UCSD-AML1 (cell line): ENCODE results near the gene NTNG1.
"Not testable (repeated sequence)": the region's sequence is repeated elsewhere in the genome, so short reads cannot be mapped to it uniquely, and the experiment has no call there.

ENCODE experiments used
- DNase-seq: peaks from one replicate; lab custom pipeline; 2025; ENCODE audit not compliant: unreplicated experiment; lab: John Stamatoyannopoulos, UW

NTNG1 gene

DNA sequence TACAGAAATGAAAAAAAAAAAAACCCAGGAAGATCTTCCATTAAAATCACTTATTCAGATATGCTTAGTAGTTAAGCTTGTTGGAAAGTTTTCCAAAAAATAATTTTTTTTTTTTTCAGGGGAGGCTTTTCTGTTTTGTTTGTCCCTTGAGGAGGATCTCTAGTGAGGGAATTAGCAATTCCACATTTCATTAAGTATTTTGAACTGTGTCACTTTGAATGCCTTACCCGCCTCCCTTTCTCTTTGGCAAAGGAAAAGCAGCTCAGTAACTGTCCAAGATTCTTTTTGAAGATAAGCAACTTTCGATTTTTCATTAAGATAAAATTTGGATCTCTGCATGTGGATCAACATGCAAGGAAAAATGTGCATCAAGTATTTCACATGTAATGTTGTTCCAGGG is 1.8 kb downstream of the NTNG1 start:
- no peak for DNase-seq

DNA sequence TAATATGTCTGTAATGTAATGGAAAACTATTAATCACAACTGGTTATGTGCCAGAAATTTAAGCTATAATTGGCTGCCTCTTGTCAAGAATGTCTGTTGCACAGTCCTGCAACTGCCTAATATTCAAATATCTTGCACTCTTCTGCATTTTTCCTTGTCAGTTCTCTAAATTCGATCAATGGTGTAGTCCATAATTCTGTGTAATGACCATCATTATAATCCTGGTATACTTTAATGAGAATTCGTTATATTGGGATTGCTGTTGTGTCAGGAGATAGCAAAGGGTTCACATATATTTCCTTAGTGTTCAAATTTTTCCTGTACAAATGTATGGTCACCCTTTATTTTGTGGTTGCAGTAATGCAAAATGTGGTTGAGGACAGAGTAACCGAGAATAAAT is 4.8 kb downstream of the NTNG1 start:
- DNase-seq: no peak

DNA sequence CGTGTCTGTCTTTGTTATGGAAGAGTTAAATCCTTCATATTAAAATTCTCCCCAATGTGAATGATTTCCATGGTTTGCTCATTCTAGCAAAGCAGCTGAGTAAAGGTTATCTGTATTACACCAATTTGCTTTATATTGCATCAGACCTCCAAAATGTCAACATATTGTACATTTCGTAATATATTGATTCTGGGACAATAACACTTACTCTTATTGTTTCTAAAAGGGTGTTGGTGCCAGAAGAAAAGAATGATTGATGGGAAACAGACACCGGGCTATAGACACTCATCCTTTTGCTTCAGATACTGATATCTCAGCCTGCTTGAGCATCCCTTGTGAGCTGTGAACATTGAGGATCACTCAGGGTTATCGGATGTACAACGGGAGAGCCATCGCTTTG is 7.0 kb downstream of the NTNG1 start:
- DNase-seq: no peak

DNA sequence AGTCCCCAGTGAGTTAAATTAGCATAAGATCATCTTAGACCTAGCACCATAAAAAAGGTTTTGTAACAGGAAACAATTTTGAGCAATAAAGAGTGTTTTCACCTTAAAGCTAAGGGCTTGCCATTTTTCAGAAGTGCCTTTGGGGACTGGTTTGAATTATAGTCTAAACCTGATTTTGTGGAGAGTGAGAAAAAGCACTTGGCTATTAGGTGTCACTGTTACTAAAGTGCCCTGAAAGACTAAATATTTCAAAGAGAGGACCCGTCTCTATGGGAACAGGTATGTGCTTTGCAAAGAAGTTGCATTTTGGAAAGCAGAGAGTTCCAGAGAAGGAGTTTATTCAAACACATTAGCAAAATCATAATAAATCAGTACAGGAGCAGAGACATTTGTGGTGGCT is 9.1 kb downstream of the NTNG1 start:
- no peak for DNase-seq

DNA sequence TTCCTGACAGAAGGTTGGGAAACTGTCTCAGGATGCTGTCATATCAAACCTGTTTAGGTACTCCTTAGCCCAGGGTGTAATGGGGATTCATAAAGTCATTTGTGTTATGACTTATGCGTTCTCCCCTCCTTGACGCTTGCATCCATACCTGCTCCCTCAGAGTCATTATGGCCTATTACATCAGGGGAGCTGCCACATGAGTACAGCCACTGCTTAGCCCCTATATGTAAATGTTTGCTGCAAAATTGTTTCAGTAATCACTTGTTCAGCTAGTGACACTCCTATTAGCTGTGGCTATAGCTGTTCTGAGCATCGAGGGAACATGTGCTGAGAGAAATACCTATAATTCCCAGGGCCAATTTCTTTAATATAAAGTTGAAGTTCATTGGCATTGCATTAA is 10.5 kb downstream of the NTNG1 start:
- DNase-seq: no peak

DNA sequence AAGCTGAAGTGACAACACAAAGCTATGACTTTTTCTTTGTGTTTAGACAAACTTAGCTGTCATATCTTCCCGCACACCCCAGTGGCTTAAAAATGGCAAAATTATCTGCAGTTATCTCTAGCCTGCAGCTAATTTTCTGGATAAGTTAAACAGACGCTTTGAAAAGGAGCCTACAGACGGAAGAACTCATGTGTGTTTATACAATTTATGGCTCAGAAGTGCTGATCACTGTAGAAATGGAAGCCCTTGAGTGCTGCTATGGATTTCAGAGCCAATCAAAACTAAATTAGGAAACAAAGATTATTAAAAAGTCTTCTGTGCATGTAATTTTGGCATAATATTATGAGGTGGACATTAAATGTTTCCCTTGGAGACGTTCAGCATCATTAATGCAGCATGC is 11.6 kb downstream of the NTNG1 start:
- no peak for DNase-seq

DNA sequence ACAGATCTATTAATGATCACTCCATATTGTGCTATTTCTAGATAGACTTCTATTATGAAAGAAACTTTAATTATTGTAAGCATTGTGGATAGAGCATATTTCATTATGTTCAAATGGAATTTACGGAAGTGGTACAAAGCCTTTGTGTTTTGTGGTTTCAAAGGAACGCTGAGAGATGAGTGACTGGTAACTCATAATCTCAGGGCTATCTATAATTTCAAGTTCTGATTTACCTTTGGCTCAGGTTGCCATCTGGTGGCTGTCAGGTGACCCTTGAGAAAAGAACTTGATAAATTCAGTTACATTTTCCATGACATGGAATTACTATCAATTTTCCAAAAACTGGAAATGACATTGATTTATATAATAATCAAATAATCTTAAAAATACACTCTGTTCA is 12.2 kb downstream of the NTNG1 start:
- no peak for DNase-seq

DNA sequence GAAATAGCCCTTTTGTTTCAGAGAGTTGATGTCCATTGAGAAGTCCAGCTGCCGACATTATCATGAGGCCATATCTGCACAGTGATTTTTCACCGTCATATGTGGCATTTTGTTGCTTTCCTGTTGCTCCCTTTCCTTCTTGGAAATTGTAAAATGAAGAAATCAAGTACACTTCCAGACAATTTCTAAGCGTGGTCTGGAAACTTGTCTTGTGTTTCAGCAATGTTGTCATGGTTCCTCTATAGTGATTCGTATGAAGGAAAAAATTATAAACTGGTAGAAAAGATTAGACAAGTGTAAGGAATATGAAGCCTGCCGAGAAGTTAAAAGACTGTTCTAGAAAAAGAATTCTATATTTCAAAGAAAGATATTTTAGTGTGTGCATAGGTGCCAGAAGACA is 17.7 kb downstream of the NTNG1 start:
- DNase-seq: no peak

DNA sequence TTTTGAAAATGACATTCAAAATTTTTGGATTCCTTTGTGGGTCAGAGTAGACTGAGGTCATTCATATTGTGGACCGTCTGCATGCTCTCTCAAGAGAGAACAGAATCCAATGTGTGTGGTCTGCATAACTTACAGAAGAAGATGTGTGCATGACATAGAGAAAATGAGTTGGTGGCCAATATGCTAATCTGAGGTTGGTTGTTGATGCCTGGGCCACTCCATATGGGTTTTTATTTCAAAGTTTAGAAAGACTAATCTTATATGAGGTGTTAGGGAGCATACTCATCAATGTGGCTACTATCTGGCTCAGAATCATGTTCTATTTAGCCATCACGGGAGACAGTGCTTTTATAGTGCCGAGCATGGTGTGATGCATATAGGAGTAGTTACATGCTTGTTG is 18.2 kb downstream of the NTNG1 start:
- no peak for DNase-seq

DNA sequence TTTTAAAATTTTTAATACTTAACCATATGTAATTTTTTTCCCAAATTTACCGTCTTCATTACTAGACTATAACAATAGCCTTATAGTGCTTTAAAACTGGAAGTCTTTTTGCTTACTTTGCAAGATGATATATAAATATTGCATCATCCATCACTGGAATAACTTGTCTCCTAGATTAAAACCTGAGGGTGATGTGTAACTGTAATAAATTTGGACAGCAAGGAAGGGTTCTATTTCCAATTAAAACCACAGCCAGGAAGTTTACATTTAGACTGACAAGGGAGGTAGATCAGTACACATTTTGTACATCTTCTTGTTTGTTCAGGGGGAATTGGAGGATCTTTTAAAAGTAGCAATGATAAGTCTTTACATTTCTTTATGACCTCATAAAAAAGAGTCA is 21.9 kb downstream of the NTNG1 start:
- DNase-seq: no peak

DNA sequence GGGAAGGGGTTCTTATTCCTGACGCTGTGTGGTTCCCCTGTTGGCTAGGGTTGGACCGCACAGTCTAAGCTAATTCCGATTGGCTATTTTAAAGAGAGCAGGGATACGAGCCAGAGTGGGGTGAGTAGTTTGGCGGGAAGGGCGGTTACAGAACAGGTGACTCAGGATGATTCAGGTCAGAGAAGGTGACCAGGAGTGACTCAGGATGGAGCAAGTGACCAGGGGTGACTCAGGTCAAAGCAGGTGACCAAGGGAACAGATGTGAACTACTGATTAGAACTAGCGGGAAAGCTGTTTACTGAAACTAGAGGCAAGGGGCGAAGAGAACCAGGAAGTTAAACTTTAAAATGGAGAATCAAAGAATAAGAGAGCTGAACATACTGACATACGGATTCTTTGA is 24.1 kb downstream of the NTNG1 start:
- not testable (repeated sequence) for DNase-seq

DNA sequence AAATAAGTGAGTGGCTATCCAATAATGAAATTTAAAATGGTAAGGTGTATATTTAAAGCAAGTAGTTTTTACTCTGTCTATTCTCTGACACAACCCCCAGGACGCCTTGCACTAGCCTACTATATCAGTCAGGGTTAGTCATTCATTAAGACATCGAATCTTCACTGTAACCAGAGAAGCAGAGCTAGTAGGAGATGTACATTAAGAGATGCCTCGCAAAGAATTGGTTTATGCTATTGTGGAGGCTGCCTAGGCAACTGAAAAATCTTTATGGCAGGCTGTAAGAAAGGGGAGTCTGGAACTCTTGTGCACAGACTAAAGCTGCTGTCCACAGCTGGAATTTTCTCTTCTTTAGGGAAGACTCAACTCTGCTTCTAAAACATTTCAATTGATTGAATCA is 28.8 kb downstream of the NTNG1 start:
- no peak for DNase-seq

DNA sequence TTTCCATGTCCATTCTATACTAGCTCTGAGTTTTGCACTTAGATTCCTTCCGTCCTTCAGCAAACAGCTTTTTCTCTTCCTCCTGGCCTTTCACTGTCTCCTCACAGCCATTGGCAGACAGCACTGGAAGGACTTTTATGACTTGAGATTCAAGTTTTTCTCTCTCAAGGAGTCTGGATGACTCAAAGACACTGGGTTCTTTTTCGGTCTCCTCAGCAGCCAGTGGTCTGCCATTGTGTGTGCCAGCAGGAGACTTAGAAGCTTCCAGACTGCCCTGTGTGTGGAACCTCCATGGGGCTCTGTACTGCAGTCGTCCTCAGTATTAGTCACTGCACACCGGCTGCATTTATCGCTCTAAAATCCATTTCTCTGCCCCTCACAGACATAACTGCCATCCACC is 30.5 kb downstream of the NTNG1 start:
- DNase-seq: peak; percentile 3

DNA sequence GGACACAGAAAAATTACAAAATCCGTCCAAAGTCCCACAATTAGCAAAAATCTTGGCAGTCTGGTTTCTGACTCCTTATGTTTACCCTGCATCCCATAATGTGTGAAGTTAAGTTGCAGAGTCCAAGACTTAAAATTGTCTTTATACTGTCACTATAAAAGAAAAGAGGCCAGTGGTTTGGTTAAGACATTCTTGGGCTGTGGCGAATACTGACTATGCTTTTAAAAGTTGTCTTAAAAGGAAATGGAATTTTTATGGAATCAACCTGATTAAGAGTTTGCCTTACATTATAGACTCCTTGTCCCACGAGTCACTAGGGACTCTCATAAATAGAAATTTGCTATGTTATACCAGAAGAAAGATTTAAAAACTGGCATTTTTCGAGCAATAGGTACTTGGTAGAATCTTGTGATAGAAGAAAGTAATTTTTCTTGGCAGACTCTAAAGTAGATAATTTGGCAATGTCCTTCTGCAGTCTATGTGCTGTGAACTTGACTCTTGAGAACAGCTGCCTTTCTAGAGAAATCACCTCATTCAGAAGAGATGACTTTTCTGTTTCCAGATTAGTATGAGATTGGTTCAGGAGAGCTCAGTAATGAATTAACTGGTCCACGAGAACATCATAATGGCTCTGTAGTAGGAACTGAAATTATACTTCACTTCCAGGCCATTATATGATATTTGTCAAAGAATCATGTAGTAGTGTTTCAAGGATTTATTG is 31.8 kb downstream of the NTNG1 start:
- DNase-seq: no peak

DNA sequence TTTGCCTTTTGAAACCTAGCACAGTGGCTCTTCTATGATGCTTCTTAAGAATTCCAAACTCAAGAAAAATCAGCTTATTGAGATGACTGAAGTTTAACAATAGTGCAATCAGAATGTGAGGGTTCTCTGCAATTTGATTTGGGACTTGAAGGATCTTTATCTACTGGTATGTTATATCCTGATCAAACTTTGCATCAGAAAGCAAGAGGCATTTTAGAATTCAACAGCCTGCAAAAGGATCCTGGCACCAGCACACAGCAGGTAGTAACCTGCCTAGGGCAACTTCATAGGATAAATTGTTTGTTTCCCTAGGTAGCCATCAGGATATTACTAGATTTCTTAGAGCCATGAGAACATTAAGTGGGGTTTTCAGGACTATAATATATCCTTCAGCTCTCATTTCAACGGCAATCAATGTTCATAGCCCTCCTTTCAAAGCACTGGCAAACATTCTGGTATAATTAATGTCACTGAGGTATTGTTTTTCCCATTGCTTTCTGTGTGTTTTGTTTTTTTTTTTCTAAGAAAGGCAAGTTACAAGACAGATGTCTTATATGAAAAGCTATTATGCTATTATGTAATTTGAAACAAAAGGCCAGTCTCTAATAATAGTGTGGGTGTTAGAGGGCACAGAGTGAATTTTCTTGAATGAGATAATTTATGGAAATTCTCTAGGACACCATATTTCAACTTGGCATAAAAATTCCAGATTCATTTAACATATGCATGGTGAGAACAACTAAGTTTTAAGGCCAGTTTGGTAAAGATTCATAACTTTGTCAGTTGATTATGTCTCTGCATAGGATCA is 34.5 kb downstream of the NTNG1 start:
- DNase-seq: no peak

DNA sequence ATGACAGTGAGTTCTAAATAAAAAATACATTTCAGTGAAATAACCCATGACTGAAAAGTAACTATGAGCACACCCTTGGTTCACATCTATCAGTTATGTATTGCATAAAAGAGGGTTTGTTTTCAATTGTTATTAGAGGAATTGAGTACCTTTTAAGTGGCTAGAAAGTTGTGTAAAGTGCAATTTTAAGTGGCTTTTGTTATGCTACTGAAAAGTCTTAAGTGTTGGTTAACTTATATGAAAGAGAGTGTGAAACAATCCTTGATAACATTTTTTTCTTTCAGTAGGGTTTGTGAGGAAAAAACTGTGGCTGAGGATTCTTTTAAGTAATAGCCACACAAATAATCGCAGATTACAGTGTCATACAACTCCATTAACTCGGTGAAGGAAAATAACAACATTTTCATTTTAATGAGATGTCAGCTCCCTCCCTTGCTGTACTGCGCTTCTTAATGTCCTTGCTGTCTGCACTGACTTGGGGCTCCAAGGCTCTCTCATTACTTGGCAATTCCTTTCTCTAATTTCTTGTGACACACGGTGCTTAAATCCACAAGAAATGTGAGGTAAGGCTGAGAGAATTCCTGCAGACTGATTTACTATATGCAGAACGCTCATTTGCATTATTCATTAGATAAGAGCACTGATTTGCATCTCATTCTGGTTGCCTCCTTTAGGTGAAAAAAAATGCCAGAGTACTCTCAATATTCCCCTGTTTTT is 40.6 kb downstream of the NTNG1 start:
- DNase-seq: no peak

DNA sequence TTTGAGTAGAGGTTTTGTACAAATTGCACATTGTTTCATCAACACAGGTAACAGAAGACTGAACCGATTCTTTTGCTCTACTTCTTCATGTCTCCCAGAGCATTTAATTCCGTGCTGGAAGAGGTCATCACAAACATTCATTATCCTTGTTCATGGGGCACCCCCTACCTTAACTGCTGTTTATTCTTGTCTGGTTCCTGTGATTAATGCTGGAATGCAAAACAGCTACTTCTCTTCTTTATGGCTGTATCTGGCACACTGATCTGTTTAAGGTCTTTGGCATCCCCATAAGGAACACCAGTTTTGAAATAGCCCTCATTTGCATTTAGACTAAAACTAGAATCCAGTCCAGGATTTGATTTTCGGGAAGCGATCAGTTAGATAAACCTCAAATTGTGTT is 42.2 kb downstream of the NTNG1 start:
- no peak for DNase-seq

DNA sequence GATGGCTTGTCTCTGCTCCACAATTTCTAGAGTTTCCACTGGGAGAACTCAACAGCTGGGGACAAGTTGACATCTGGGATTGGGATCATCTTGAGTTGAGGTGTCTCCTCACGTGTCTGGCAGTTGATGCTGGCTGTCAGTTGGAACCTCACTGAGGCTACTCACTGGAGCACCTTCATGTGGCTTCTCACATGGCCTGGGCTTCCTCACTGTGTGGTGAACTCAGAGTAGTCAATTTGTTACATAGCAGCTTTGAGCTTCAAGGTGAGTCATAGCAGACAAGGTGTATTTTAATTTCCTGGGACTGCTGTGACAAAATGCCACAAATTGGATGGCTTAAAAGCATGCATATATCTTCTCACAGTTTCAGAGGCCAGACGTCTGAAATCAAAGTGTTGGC is 44.0 kb downstream of the NTNG1 start:
- no peak for DNase-seq

DNA sequence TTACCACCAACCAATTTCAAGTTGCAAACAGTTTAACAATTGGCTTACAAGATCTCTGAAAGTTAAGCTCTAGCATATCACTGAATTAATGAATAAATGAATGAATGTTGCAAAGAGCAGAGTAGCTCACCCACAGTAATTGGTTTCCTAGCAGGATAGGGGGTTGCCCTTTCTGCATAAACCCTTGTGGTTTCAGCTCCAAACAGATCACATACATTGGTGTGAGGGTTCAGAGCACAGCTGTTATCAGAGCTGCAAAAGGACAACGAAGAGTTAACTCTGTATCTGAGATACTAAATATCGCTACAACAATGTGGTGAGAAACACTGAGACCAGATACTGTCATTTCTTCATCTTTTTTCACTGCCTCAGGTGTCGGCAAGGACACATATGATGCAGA is 46.6 kb downstream of the NTNG1 start:
- no peak for DNase-seq

DNA sequence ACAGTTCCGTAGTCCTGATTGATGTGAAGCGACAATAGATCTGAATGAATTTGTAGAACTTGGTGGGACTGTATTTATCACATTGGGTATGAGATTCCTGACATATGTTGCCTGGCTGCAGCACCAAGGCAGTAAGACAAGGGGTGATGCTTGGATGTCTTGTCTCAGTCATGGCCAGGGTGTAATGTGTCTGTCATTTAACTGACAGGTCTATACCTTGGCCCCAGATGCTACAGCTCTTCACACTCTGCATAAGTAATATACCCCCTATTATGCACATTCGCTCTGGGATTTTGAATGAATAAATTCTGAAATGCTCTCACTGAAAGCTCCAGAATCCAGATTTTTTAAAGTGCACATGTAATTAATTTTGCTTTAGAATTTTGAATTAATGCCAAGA is 47.3 kb downstream of the NTNG1 start:
- no peak for DNase-seq

DNA sequence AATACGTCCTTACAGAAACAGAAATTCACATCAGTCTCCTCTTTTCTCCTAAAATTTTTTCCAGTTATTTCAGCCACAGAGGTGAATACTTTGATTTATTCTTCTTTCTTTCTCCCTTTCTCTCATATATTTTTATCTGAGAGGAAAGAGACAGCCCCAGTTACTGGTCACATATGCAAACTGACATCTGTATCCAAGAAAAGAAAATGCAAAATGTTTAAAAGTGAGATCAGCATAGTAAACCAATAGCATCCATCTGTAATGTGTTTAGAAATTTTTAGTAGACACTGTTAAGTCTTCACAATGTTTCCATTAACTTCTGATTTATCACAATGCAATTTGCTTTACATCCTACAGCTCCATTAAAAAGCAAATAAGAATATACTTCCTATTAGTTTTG is 53.5 kb downstream of the NTNG1 start:
- no peak for DNase-seq

DNA sequence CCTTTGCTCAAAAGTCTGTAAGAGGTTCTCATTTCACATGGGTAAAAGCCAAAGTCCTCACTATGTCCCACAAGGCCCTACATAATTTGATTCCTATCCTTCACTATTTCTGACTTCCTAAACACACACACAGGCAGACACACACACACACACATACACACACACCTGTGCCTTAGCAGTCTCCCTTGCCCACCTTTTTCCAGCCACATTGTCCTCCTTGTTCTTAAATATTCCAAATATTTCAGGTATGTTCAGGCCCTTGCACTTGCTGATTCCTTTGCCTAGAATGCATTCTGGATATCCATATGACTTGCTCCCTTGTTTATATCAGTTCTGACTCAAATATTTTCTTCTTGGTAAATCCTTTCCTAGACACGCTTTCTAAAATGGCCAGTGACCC is 54.6 kb downstream of the NTNG1 start:
- no peak for DNase-seq
